Colonic mucosa (tissue), 4 donors: ENCODE measurements around the gene APBB2. TPM values are rescaled to one million over a fixed set of nuclear protein-coding genes. Genes with fewer than 3 reads are reported as not detected.

Experiments used
- DNase-seq: peaks from one replicate; pipeline ENCODE4 v3.0.0-alpha.2; 2020
- H3K27ac ChIP-seq: fragments of 200-600 bp; one replicate; pipeline ENCODE4 v1.8.0; 2021
- H3K27me3 ChIP-seq: fragments of 200-600 bp; one replicate; pipeline ENCODE4 v1.8.0; 2021
- H3K36me3 ChIP-seq: fragments of 200-600 bp; one replicate; pipeline ENCODE4 v1.8.0; 2021
- H3K4me1 ChIP-seq: fragments of 200-600 bp; one replicate; pipeline ENCODE4 v1.8.0; 2021; ENCODE audit warnings: mild to moderate bottlenecking
- H3K4me3 ChIP-seq: fragments of 200-600 bp; one replicate; pipeline ENCODE4 v1.8.0; 2021
- H3K9ac ChIP-seq, 2 donors: one replicate each; pipeline ENCODE4 v1.7.0; 2013; ENCODE audit warnings: control low read depth in 2 of 2, low read depth in 2 of 2, low read length in 2 of 2
- H3K9me3 ChIP-seq: fragments of 200-600 bp; one replicate; pipeline ENCODE4 v1.8.0; 2021
- intact Hi-C: fragments of 100-400 bp; cut with DNase I; formaldehyde crosslinking; loops from one replicate; pipeline ENCODE4 v1.14.1; 2022
- total RNA-seq, 2 donors: library from RNA; stranded (reverse); fragmentation: NEBNext Ultra II Directional in 1 of 2; extraction: Animal tissue kit (Norgen Biotek cat#: 25700) in 1 of 2; gene quantifications; one replicate each; pipeline ENCODE4 v1.2.1, GENCODE V29; 2021
- TF ChIP-seq, protein P1 (sequence below): fragments of 200-600 bp; IDR thresholded peaks from one replicate; pipeline ENCODE4 v1.8.0; 2022; ENCODE audit warnings: antibody characterized with exemption, mild to moderate bottlenecking
- donor health status: healthy.
- donor health status: DM: no; HTN: no; CAD: no.
- donor health status: DM: no; HTN: no; CAD: no.

The APBB2 gene
- 10 to 100 TPM; 22.8 to 27.5 TPM for total RNA-seq

DNA sequence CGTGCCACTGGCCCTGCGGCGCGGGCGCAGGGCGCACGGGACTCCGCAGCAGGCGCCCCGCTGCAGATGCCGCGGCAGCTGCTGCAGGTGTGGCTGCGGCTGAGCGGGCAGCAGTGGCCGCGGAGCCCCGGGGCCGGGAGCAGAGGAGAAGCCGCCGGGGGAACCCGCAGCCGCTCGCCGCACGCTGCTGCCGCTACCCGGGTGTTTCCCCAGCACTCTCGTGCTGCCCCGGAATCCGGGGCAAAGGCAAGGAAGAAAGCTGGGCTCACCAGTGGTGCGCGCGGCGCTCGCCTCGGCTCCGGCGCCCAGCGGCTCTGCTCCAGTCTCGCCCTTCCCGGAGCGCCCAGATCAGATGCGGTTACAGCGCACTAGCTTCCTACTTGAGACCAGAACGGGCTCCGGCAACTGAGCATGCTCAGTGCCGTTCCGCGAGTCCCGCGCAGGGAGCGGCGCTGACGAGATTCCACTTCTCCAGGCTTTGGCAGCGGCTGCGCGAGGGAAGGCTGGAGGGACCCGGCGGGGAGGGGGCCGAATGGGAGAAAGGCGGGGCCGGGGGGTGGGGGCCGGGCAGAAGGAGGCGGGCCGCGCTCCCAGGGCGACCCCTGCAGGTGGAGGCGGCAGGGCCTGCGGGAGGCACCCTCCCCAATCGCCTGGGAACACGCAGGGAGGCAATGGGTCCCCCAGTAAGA, at the start of gene APBB2:
APBB2 (minus strand) TSS at position 407 of the 689 bp plus-strand sequence. CDS start 181,288 bp downstream, outside the sequence.
- Histone ChIP-seq H3K27me3 (no peaks in the 10 kb centered on the region), H3K4me1 (peaks cover 4% of the 10 kb centered on the region), H3K9ac (peak within 1 kb of the TSS; percentile 79 to 89), H3K36me3 (no peaks in the 10 kb centered on the region), H3K4me3 (peak within 1 kb of the TSS; percentile 63), H3K9me3 (no peaks in the 10 kb centered on the region), H3K27ac (peak within 1 kb of the TSS; percentile 90)
- peak; percentile 93 for DNase-seq
- TF ChIP-seq, protein P1, sequence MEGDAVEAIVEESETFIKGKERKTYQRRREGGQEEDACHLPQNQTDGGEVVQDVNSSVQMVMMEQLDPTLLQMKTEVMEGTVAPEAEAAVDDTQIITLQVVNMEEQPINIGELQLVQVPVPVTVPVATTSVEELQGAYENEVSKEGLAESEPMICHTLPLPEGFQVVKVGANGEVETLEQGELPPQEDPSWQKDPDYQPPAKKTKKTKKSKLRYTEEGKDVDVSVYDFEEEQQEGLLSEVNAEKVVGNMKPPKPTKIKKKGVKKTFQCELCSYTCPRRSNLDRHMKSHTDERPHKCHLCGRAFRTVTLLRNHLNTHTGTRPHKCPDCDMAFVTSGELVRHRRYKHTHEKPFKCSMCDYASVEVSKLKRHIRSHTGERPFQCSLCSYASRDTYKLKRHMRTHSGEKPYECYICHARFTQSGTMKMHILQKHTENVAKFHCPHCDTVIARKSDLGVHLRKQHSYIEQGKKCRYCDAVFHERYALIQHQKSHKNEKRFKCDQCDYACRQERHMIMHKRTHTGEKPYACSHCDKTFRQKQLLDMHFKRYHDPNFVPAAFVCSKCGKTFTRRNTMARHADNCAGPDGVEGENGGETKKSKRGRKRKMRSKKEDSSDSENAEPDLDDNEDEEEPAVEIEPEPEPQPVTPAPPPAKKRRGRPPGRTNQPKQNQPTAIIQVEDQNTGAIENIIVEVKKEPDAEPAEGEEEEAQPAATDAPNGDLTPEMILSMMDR: peak; percentile 69
- intact Hi-C loops: loop anchor here (2.0 to 5.0 kb wide), 2 partner anchors 237 to 287 kb away; no protein-coding TSS in a partner anchor

GRCh38 chr4:41262198-41262597, 47.9 kb upstream of the APBB2 start:
- TF ChIP-seq, protein P1: no peak
- no peak overlapping the region for H3K27ac ChIP-seq
- intact Hi-C loops: no loop called here
- no peak overlapping the region for H3K9ac ChIP-seq
- H3K4me3 ChIP-seq: no peak overlapping the region
- no peak for DNase-seq
- no peaks in the 10 kb centered on the region for H3K36me3 ChIP-seq
- H3K4me1 ChIP-seq: peaks cover 5% of the 10 kb centered on the region
- H3K9me3 ChIP-seq: no peaks in the 10 kb centered on the region
- H3K27me3 ChIP-seq: peaks cover 14% of the 10 kb centered on the region

DNA sequence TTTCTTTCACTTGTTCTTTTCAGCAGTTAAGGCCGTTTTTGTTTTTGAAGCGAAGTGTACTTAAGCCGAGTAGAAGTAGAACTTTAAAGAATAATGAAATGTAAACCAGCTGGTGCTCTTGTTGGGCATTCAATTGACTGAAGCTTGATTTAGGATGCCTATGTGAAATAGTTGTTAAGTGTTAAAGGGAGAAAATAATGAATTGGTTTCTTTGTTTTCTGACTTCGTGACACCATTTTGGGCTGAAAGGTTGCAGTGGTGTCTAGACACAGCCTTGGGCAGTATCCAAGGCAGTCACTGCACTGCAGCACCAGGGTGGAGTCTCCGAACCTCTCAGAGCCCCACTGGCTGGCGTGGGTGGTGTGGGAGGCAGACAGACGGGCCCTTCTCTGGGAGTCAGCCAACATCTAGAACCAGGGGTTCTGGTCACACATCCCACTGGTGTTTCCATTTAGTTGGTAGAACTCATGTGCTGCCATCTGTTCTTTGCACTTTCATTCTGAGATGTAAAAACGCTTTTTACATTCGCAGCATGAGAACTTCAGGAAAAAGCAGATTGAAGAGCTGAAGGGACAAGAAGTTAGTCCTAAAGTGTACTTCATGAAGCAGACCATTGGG, 45.9 kb upstream of the APBB2 start:
- Histone ChIP-seq H3K4me1 (peaks cover 12% of the 10 kb centered on the region), H3K27ac (no peak overlapping the region), H3K9me3 (no peaks in the 10 kb centered on the region), H3K9ac (no peak overlapping the region), H3K36me3 (no peaks in the 10 kb centered on the region), H3K4me3 (no peak overlapping the region), H3K27me3 (peaks cover 25% of the 10 kb centered on the region)
- intact Hi-C loops: no loop called here
- no peak for DNase-seq
- TF ChIP-seq, protein P1: no peak

- H3K27me3 ChIP-seq: peaks cover 25% of the 10 kb centered on the region
These were observed 44.4 kb upstream of the APBB2 start for GRCh38 chr4:41258783-41259182.

DNA sequence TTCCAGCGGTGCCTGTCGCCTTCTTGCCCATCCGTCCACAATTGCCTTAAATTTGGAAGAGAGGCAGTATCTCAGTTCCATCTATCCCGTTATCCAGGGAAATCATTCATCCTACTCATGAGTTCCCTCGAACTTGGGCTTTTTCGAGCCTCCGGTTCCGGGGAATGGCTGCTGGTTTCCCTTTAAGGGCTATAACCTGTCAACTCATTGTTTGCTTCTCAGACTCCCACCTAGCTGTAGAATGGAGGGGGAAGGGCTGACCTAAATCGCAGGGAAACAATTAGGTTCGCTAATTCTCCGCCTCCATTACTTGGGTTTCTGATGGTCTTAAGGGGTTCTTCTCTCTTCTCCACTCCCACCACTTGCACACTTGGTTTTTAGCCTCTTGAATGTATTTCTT, 43.6 kb upstream of the APBB2 start:
- Histone ChIP-seq H3K9me3 (no peaks in the 10 kb centered on the region), H3K36me3 (no peaks in the 10 kb centered on the region), H3K9ac (no peak overlapping the region), H3K27me3 (peaks cover 25% of the 10 kb centered on the region), H3K27ac (no peak overlapping the region), H3K4me3 (no peak overlapping the region), H3K4me1 (peaks cover 12% of the 10 kb centered on the region)
- TF ChIP-seq, protein P1: no peak
- no peak for DNase-seq
- intact Hi-C loops: no loop called here

More at GRCh38 chr4:41258783-41259182, 44.4 kb upstream of the APBB2 start:
- no peak for DNase-seq
- TF ChIP-seq, protein P1: no peak
- intact Hi-C loops: no loop called here
- Histone ChIP-seq H3K9ac (no peak overlapping the region), H3K9me3 (no peaks in the 10 kb centered on the region), H3K4me3 (no peak overlapping the region), H3K36me3 (no peaks in the 10 kb centered on the region), H3K4me1 (peaks cover 12% of the 10 kb centered on the region), H3K27ac (no peak overlapping the region)
